ENCODE measurements around the gene DIO2. TPM values are rescaled to one million over a fixed set of nuclear protein-coding genes. Genes with fewer than 3 reads are reported as not detected.

The DIO2 gene
- total and polyA plus RNA-seq, 2 of the 8 experiments (the other 6 are each of a cell fraction or from before 2014, with no cell fraction given): 0.03 to 0.65 TPM

DNA sequence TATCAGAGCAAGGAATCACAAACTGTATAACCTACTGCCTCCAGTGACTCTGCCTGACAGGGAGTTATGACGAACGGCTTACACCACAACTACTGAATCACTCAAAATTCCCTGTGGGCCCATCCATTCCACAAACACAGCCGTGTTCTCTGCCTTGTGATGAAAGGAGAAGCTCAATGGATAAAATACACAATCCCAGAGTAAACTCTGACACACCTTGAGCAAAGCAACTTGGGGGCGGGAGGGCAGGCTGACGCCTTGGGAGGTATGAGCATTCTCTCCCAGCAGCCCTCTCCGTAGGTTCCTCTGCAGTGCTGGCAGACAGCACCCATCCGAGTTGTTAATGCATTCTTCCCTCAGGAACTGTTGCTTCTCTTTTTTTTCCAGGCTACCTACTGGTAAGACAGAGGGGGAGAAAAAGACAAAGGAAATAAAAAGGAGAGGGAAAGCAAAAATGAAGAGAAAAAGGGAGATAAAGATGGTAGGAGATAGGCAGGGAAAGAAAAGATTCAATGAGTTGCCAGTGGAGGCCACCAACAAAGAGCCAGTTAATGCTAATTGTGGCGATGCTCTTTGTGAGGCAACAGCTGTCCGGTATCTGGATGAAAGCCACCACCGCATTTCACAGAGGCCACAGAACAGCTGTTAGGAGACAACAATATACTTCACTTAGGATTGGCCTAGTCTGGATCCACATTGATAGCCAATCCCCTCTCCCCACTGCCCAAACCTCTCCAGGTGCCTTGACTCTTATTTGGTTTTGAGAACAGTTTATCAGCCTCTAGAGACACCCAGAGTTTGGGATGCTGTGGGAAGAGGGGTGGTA, 4.7 kb upstream of the DIO2 start (continued):
- TF ChIP-seq, protein P1, sequence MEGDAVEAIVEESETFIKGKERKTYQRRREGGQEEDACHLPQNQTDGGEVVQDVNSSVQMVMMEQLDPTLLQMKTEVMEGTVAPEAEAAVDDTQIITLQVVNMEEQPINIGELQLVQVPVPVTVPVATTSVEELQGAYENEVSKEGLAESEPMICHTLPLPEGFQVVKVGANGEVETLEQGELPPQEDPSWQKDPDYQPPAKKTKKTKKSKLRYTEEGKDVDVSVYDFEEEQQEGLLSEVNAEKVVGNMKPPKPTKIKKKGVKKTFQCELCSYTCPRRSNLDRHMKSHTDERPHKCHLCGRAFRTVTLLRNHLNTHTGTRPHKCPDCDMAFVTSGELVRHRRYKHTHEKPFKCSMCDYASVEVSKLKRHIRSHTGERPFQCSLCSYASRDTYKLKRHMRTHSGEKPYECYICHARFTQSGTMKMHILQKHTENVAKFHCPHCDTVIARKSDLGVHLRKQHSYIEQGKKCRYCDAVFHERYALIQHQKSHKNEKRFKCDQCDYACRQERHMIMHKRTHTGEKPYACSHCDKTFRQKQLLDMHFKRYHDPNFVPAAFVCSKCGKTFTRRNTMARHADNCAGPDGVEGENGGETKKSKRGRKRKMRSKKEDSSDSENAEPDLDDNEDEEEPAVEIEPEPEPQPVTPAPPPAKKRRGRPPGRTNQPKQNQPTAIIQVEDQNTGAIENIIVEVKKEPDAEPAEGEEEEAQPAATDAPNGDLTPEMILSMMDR (IDR thresholded peaks at IDR 0.05; ENCODE audit: control extremely low read depth in 1 of 3, insufficient read depth in 1 of 3, low read depth in 1 of 3, low read length in 3 of 3): no peak
- TF ChIP-seq CREB1 (IDR thresholded peaks at IDR 0.05): no peak
- no peak for TF ChIP-seq CEBPB (IDR thresholded peaks at IDR 0.05; ENCODE audit: low read depth, low read length)
- TF ChIP-seq SP1 (IDR thresholded peaks at IDR 0.05; ENCODE audit: low read depth, low read length): no peak
- TF ChIP-seq SAP30 (IDR thresholded peaks at IDR 0.05; ENCODE audit: insufficient read depth, insufficient replicate concordance, low read length): no peak
- no peak for TF ChIP-seq CTBP2 (IDR thresholded peaks at IDR 0.05; ENCODE audit: borderline replicate concordance, insufficient read depth, insufficient read length, low read length)
- no peak for TF ChIP-seq MAFK (IDR thresholded peaks at IDR 0.05; ENCODE audit: low read depth, low read length)
